ENCODE results near the gene METTL8.

- no peak for TF ChIP-seq CTCF (IDR thresholded peaks at IDR 0.05)
- TF ChIP-seq POLR2A (IDR thresholded peaks at IDR 0.05) = no peak
Observed at GRCh38 chr2:171432969-171433762, 624 bp downstream of the METTL8 start.

Data from upper lobe of left lung (tissue), 4 donors.